Uterus (tissue), 4 donors: Measurements from ENCODE around the gene NLK. TPM values are rescaled to one million over a fixed set of nuclear protein-coding genes. Genes with fewer than 3 reads are reported as not detected.

Experiments
- DNase-seq, 2 donors: peaks; one replicate each; pipeline ENCODE4 v3.0.0-alpha.2; 2019 to 2020
- H3K27ac ChIP-seq, 2 donors: fragments of 200-600 bp; sonication (generic); 1 replicate in 1 of 2; 2 replicates in 1 of 2; pipeline ENCODE4 v1.5.1; 2016 to 2018
- H3K27me3 ChIP-seq, 2 donors: fragments of 200-600 bp; sonication (generic); one replicate each; pipeline ENCODE4 v1.5.1; 2018 to 2019; ENCODE audit warnings: control low read depth in 1 of 2
- H3K36me3 ChIP-seq, 2 donors: fragments of 200-600 bp; sonication (generic); one replicate each; pipeline ENCODE4 v1.5.1; 2019; ENCODE audit warnings: control low read depth in 1 of 2
- H3K4me1 ChIP-seq, 2 donors: fragments of 200-600 bp; sonication (generic); one replicate each; pipeline ENCODE4 v1.5.1; 2018 to 2019; ENCODE audit warnings: control low read depth in 1 of 2
- H3K4me3 ChIP-seq, 2 donors: fragments of 200-600 bp; sonication (generic); 1 replicate in 1 of 2; 2 replicates in 1 of 2; pipeline ENCODE4 v1.5.1; 2018 to 2019; ENCODE audit warnings: mild to moderate bottlenecking in 1 of 2
- H3K9me3 ChIP-seq, 2 donors: fragments of 200-600 bp; sonication (generic); one replicate each; pipeline ENCODE4 v1.5.1; 2019; ENCODE audit warnings: control low read depth in 1 of 2
- CTCF ChIP-seq, 4 experiments: fragments of 200-600 bp in 2 of 4; fragments of 450-650 bp in 2 of 4; sonication (generic) in 2 of 4; IDR thresholded peaks; one replicate each; pipeline ENCODE4 v1.5.1; 2016 to 2019; ENCODE audit warnings: antibody characterized with exemption in 4 of 4, mild to moderate bottlenecking in 2 of 4, moderate library complexity in 1 of 4
- POLR2A ChIP-seq, 2 donors: fragments of 450-650 bp; IDR thresholded peaks; one replicate each; pipeline ENCODE4 v1.6.1; 2016; ENCODE audit warnings: antibody characterized with exemption in 2 of 2, mild to moderate bottlenecking in 1 of 2, moderate library complexity in 1 of 2
- intact Hi-C: fragments of 100-400 bp; cut with DNase I; formaldehyde crosslinking; loops from one replicate; pipeline ENCODE4 v1.15.1; 2023; ENCODE audit warnings: low total_unique reads
- total RNA-seq, 4 donors: library from RNA; depleted of rRNA in 3 of 4; stranded (reverse); fragments of >200 nt in 3 of 4; gene quantifications; one replicate each; pipeline versions ENCODE4 v1.1.0 to v1.2.4, GENCODE V29; 2014 to 2023
- donor health status: DM: yes; HTN: yes; CAD: no.

Gene NLK
- total RNA-seq, 4 donors from 2014 or later, result 7.7 to 36.8 (median 23.4) TPM

GRCh38 chr17:28161311-28161710, 118.8 kb downstream of the NLK start:
- H3K4me1 ChIP-seq, result no peaks in the 10 kb centered on the region

GRCh38 chr17:28166478-28166877, 124.0 kb downstream of the NLK start:
- Histone ChIP-seq H3K36me3 (no peaks in the 10 kb centered on the region), H3K4me1 (no peaks in the 10 kb centered on the region), H3K9me3 (no peaks in the 10 kb centered on the region), H3K4me3 (no peak overlapping the region), H3K27ac (no peak overlapping the region), H3K27me3 (no peaks in the 10 kb centered on the region)
- DNase-seq, result no peak
- intact Hi-C loops, result no loop called here
- TF ChIP-seq POLR2A (IDR thresholded peaks at IDR 0.05) (no peak), CTCF (IDR thresholded peaks at IDR 0.05) (no peak)

More at GRCh38 chr17:28161311-28161710, 118.8 kb downstream of the NLK start:
- Histone ChIP-seq H3K4me3 (no peak overlapping the region), H3K36me3 (no peaks in the 10 kb centered on the region), H3K9me3 (no peaks in the 10 kb centered on the region), H3K27ac (no peak overlapping the region), H3K27me3 (no peaks in the 10 kb centered on the region)
- intact Hi-C loops, result no loop called here
- DNase-seq, result no peak
- TF ChIP-seq POLR2A (IDR thresholded peaks at IDR 0.05), result no peak
- TF ChIP-seq CTCF (IDR thresholded peaks at IDR 0.05), result no peak

GRCh38 chr17:28169621-28170349, 127.3 kb downstream of the NLK start:
- no peak overlapping the region for H3K27ac ChIP-seq
- no peaks in the 10 kb centered on the region for H3K9me3 ChIP-seq
- no peak for DNase-seq
- no peaks in the 10 kb centered on the region for H3K27me3 ChIP-seq
- H3K4me3 ChIP-seq, result no peak overlapping the region
- intact Hi-C loops, result no loop called here
- TF ChIP-seq CTCF (IDR thresholded peaks at IDR 0.05) (no peak), POLR2A (IDR thresholded peaks at IDR 0.05) (no peak)
- no peaks in the 10 kb centered on the region for H3K4me1 ChIP-seq
- no peaks in the 10 kb centered on the region for H3K36me3 ChIP-seq

GRCh38 chr17:28170771-28171170, 128.3 kb downstream of the NLK start:
- no peaks in the 10 kb centered on the region for H3K9me3 ChIP-seq
- no peaks in the 10 kb centered on the region for H3K4me1 ChIP-seq
- H3K36me3 ChIP-seq, result no peaks in the 10 kb centered on the region
- H3K27me3 ChIP-seq, result no peaks in the 10 kb centered on the region
- TF ChIP-seq CTCF (IDR thresholded peaks at IDR 0.05) (no peak), POLR2A (IDR thresholded peaks at IDR 0.05) (no peak)
- no peak overlapping the region for H3K4me3 ChIP-seq
- DNase-seq, result no peak
- intact Hi-C loops, result no loop called here
- no peak overlapping the region for H3K27ac ChIP-seq

- intact Hi-C loops, result no loop called here
- Histone ChIP-seq H3K27me3 (no peaks in the 10 kb centered on the region), H3K4me3 (no peak overlapping the region), H3K9me3 (no peaks in the 10 kb centered on the region), H3K4me1 (no peaks in the 10 kb centered on the region), H3K27ac (no peak overlapping the region), H3K36me3 (no peaks in the 10 kb centered on the region)
- TF ChIP-seq CTCF (IDR thresholded peaks at IDR 0.05) (no peak), POLR2A (IDR thresholded peaks at IDR 0.05) (no peak)
- DNase-seq, result no peak
Measured at GRCh38 chr17:28173031-28173561, 130.6 kb downstream of the NLK start.
